Measurements from ENCODE around the gene PCGF3. TPM values are rescaled to one million over a fixed set of nuclear protein-coding genes. Genes with fewer than 3 reads are reported as not detected.

Gene PCGF3
- total RNA-seq, 4 donors from 2014 or later: 56.5 to 256 (median 97.2) TPM

- Histone ChIP-seq H3K4me1 (peaks cover 0 to 7% (median 6%) of the 10 kb centered on the region in 4 donors), H3K9me3 (no peaks in the 10 kb centered on the region), H3K4me3 (no peak overlapping the region), H3K27ac (no peak overlapping the region), H3K27me3 (peaks cover 23% of the 10 kb centered on the region), H3K36me3 (no peaks in the 10 kb centered on the region)
- intact Hi-C loops (cut with DNase I; ENCODE audit: low total_unique reads): no loop called here
- in situ Hi-C loops (cut with MboI; ENCODE audit: low pct_ligation_motif_present in 1 of 4, low pct_unique_long_range_greater_than_20kb in 1 of 4, low sequenced_read_pairs in 3 of 4): no loop called here
- TF ChIP-seq EP300 (IDR thresholded peaks at IDR 0.05; ENCODE audit: low read depth) (no peak), CTCF (IDR thresholded peaks at IDR 0.05) (no peak)
- 88% methylated on average over 32 of the region's 32 CpGs; no CpG with 5 or more reads in 1 of the 2 donors for WGBS, 2 donors (ENCODE audit: low coverage in 1 of 2)
- no peak for DNase-seq
Observed at GRCh38 chr4:658681-659667, 46.7 kb upstream of the PCGF3 start.

- no peaks in the 10 kb centered on the region for H3K9me3 ChIP-seq
- H3K27me3 ChIP-seq: peaks cover 22% of the 10 kb centered on the region
- no peak for DNase-seq
- no peak overlapping the region for H3K27ac ChIP-seq
- in situ Hi-C loops (cut with MboI; ENCODE audit: low pct_ligation_motif_present in 1 of 4, low pct_unique_long_range_greater_than_20kb in 1 of 4, low sequenced_read_pairs in 3 of 4): no loop called here
- intact Hi-C loops (cut with DNase I; ENCODE audit: low total_unique reads): no loop called here
- WGBS, 2 donors (ENCODE audit: low coverage in 1 of 2): 89% methylated on average over 8 of the region's 8 CpGs; no CpG with 5 or more reads in 1 of the 2 donors
- peaks cover 0 to 10% (median 6%) of the 10 kb centered on the region in 4 donors for H3K4me1 ChIP-seq
- H3K36me3 ChIP-seq: no peaks in the 10 kb centered on the region
- TF ChIP-seq POLR2AphosphoS5 (IDR thresholded peaks at IDR 0.05) (no peak), EP300 (IDR thresholded peaks at IDR 0.05; ENCODE audit: low read depth) (no peak), CTCF (IDR thresholded peaks at IDR 0.05) (no peak), POLR2A (IDR thresholded peaks at IDR 0.05) (no peak)
- H3K4me3 ChIP-seq: no peak overlapping the region
Observed at GRCh38 chr4:659851-660250, 45.8 kb upstream of the PCGF3 start.

GRCh38 chr4:660401-660800 lies 45.2 kb upstream of the PCGF3 start:
- H3K27me3 ChIP-seq: peaks cover 17% of the 10 kb centered on the region
- H3K9me3 ChIP-seq: no peaks in the 10 kb centered on the region
- H3K4me1 ChIP-seq: peaks cover 0 to 10% (median 6%) of the 10 kb centered on the region in 4 donors
- no peaks in the 10 kb centered on the region for H3K36me3 ChIP-seq
- in situ Hi-C loops (cut with MboI; ENCODE audit: low pct_ligation_motif_present in 1 of 4, low pct_unique_long_range_greater_than_20kb in 1 of 4, low sequenced_read_pairs in 3 of 4) (no loop called here), intact Hi-C loops (cut with DNase I; ENCODE audit: low total_unique reads) (no loop called here)
- DNase-seq: no peak
- no peak overlapping the region for H3K27ac ChIP-seq
- WGBS, 2 donors (ENCODE audit: low coverage in 1 of 2): 91 to 100% methylated on average over 5 to 9 of the region's 10 CpGs
- no peak for TF ChIP-seq CTCF (IDR thresholded peaks at IDR 0.05)
- TF ChIP-seq EP300 (IDR thresholded peaks at IDR 0.05; ENCODE audit: low read depth): no peak
- TF ChIP-seq POLR2A (IDR thresholded peaks at IDR 0.05): no peak
- no peak for TF ChIP-seq POLR2AphosphoS5 (IDR thresholded peaks at IDR 0.05)
- no peak overlapping the region for H3K4me3 ChIP-seq

GRCh38 chr4:661231-661630 lies 44.4 kb upstream of the PCGF3 start:
- H3K4me1 ChIP-seq: peaks cover 0 to 10% (median 6%) of the 10 kb centered on the region in 4 donors
- H3K27me3 ChIP-seq: peaks cover 8% of the 10 kb centered on the region
- intact Hi-C loops (cut with DNase I; ENCODE audit: low total_unique reads) (no loop called here), in situ Hi-C loops (cut with MboI; ENCODE audit: low pct_ligation_motif_present in 1 of 4, low pct_unique_long_range_greater_than_20kb in 1 of 4, low sequenced_read_pairs in 3 of 4) (no loop called here)
- no peaks in the 10 kb centered on the region for H3K9me3 ChIP-seq
- no peak for DNase-seq
- no peak for TF ChIP-seq POLR2A (IDR thresholded peaks at IDR 0.05)
- TF ChIP-seq POLR2AphosphoS5 (IDR thresholded peaks at IDR 0.05): no peak
- TF ChIP-seq EP300 (IDR thresholded peaks at IDR 0.05; ENCODE audit: low read depth): no peak
- no peak for TF ChIP-seq CTCF (IDR thresholded peaks at IDR 0.05)
- no peak overlapping the region for H3K27ac ChIP-seq
- no peak overlapping the region for H3K4me3 ChIP-seq
- no peaks in the 10 kb centered on the region for H3K36me3 ChIP-seq
- 80% methylated on average over 3 of the region's 3 CpGs; no CpG with 5 or more reads in 1 of the 2 donors for WGBS, 2 donors (ENCODE audit: low coverage in 1 of 2)

Measured in transverse colon (tissue), 4 donors.